Calu3 (cell line): ENCODE measurements around the gene TRIM5. TPM values are rescaled to one million over a fixed set of nuclear protein-coding genes. Genes with fewer than 3 reads are reported as not detected.

Experiments used
- BruUV-seq: library from RNA; stranded (reverse); fragments of 400-500 nt; replicated peaks from 2 replicates; lab custom pipeline; 2021; lab: Mats Ljungman, UMichigan
- CTCF ChIA-PET: fragments of 300-600 bp; sonication (Branson Sonifier 250); formaldehyde crosslinking; loops from one replicate; lab custom pipeline; 2022; ENCODE audit warnings: antibody characterized with exemption; lab: Charles Lee
- DNase-seq: peaks from one replicate; pipeline ENCODE4 v3.0.0; 2022
- H3K27ac Mint-ChIP-seq: one replicate; pipeline ENCODE4 v1.8.0; 2022; ENCODE audit warnings: mixed read lengths; ENCODE audit not compliant: unreplicated experiment
- H3K27me3 Mint-ChIP-seq: one replicate; pipeline ENCODE4 v1.8.0; 2022; ENCODE audit warnings: mixed read lengths; ENCODE audit not compliant: unreplicated experiment
- H3K36me3 Mint-ChIP-seq: one replicate; pipeline ENCODE4 v1.8.0; 2022; ENCODE audit warnings: mild to moderate bottlenecking, moderate library complexity, mixed read lengths; ENCODE audit not compliant: insufficient read depth, unreplicated experiment
- H3K4me1 Mint-ChIP-seq: one replicate; pipeline ENCODE4 v1.8.0; 2022; ENCODE audit warnings: mild to moderate bottlenecking, low read depth, mixed read lengths; ENCODE audit not compliant: unreplicated experiment
- H3K4me3 Mint-ChIP-seq: one replicate; pipeline ENCODE4 v1.8.0; 2022; ENCODE audit warnings: mild to moderate bottlenecking, low read depth, moderate library complexity, mixed read lengths; ENCODE audit not compliant: unreplicated experiment
- H3K9me3 Mint-ChIP-seq: one replicate; pipeline ENCODE4 v1.8.0; 2022; ENCODE audit warnings: low read depth, mixed read lengths; ENCODE audit not compliant: unreplicated experiment
- CTCF ChIP-seq: fragments of 200-600 bp; IDR thresholded peaks from one replicate; pipeline ENCODE4 v1.8.0; 2022; ENCODE audit warnings: antibody characterized with exemption; ENCODE audit not compliant: unreplicated experiment
- intact Hi-C: fragments of 100-400 bp; cut with micrococcal nuclease; formaldehyde crosslinking; loops from one replicate; pipeline ENCODE4 v1.10.0; 2022; ENCODE audit not compliant: unreplicated experiment
- total RNA-seq: library from RNA; stranded (reverse); gene quantifications from 2 replicates; pipeline ENCODE4 v1.2.3, GENCODE V29; 2022

Gene TRIM5
- total RNA-seq, 1 experiment from 2014 or later = 36.8 TPM

- Mint-ChIP-seq H3K36me3 (peaks cover 5% of the 10 kb centered on the region), H3K9me3 (no peaks in the 10 kb centered on the region), H3K4me3 (no peak overlapping the region), H3K4me1 (peaks cover 2% of the 10 kb centered on the region), H3K27ac (no peak overlapping the region), H3K27me3 (no peaks in the 10 kb centered on the region)
- intact Hi-C loops = no loop called here
- CTCF ChIA-PET = no interaction called here
- BruUV-seq = no TSS peak
- no peak for TF ChIP-seq CTCF
- no peak for DNase-seq
Observed at GRCh38 chr11:5631417-5631816, 53.5 kb downstream of the TRIM5 start.

- peaks cover 34% of the 10 kb centered on the region for H3K4me1 Mint-ChIP-seq
- CTCF ChIA-PET = no interaction called here
- peak overlapping the region; percentile 81 for H3K27ac Mint-ChIP-seq
- intact Hi-C loops = no loop called here
- H3K27me3 Mint-ChIP-seq = no peaks in the 10 kb centered on the region
- peak overlapping the region; percentile 83 for H3K4me3 Mint-ChIP-seq
- H3K9me3 Mint-ChIP-seq = no peaks in the 10 kb centered on the region
- H3K36me3 Mint-ChIP-seq = peaks cover 18% of the 10 kb centered on the region
- DNase-seq = no peak
- BruUV-seq = no TSS peak
- TF ChIP-seq CTCF = no peak
Observed at GRCh38 chr11:5626196-5626595, 58.7 kb downstream of the TRIM5 start.

- intact Hi-C loops = loop anchor here (2.0 kb wide), 1 partner anchor 60 kb away; the partner anchor contains the start of gene TRIM5
- Mint-ChIP-seq H3K4me3 (peak overlapping the region; percentile 83), H3K27me3 (no peaks in the 10 kb centered on the region), H3K4me1 (peaks cover 44% of the 10 kb centered on the region), H3K9me3 (no peaks in the 10 kb centered on the region), H3K36me3 (peaks cover 18% of the 10 kb centered on the region), H3K27ac (peak overlapping the region; percentile 81)
- no peak for TF ChIP-seq CTCF
- CTCF ChIA-PET = interaction anchor here (0.7 kb wide), 1 partner anchor 59 kb away, joined by 3 read pairs; the partner anchor contains the start of gene TRIM5
- BruUV-seq = no TSS peak
- no peak for DNase-seq
Observed at GRCh38 chr11:5625281-5625680, 59.6 kb downstream of the TRIM5 start.

GRCh38 chr11:5624489-5625279, 60.2 kb downstream of the TRIM5 start, which contains the start of gene TRIM34:
Gene TRIM34 (plus strand): TSS chr11:5625001. CDS start chr11:5632332, 7,331 bp downstream.
- BruUV-seq = TSS peak; percentile 95
- peak; percentile 64 for DNase-seq
- peak within 1 kb of the TSS; percentile 81 for H3K27ac Mint-ChIP-seq
- no peak for TF ChIP-seq CTCF
- peak within 1 kb of the TSS; percentile 83 for H3K4me3 Mint-ChIP-seq
- H3K9me3 Mint-ChIP-seq = no peaks in the 10 kb centered on the region
- H3K36me3 Mint-ChIP-seq = peaks cover 18% of the 10 kb centered on the region
- intact Hi-C loops = loop anchor here (2.0 kb wide), 1 partner anchor 60 kb away; the partner anchor contains the start of gene TRIM5
- peaks cover 47% of the 10 kb centered on the region for H3K4me1 Mint-ChIP-seq
- H3K27me3 Mint-ChIP-seq = no peaks in the 10 kb centered on the region
- CTCF ChIA-PET = interaction anchor here (0.6 to 1.0 kb wide), 3 partner anchors 45 to 60 kb away, joined by 3 to 4 read pairs (median 3); partner anchors contain the start of gene TRIM5
